OCI-LY1 (cell line): ENCODE results near the gene FCAMR.

Experiments
- H2AFZ ChIP-seq: fragments of 200-600 bp; sonication (generic), shearing (Covaris generic); 2 replicates; pipeline ENCODE4 v1.6.0; 2014; ENCODE audit warnings: antibody characterized with exemption, mild to moderate bottlenecking, low read length
- H3F3A ChIP-seq: fragments of 200-600 bp; sonication (generic), shearing (Covaris generic); 2 replicates; pipeline ENCODE4 v1.6.0; 2014; ENCODE audit warnings: mild to moderate bottlenecking, antibody characterized with exemption, low read length, moderate library complexity; ENCODE audit not compliant: insufficient read depth
- H3K27ac ChIP-seq: fragments of 200-600 bp; sonication (generic); 2 replicates; pipeline ENCODE4 v1.5.1; 2014; ENCODE audit warnings: low read length, mixed run types, mild to moderate bottlenecking, low read depth; ENCODE audit not compliant: poor library complexity, severe bottlenecking
- H3K27me3 ChIP-seq: fragments of 200-600 bp; sonication (generic); 2 replicates; pipeline ENCODE4 v1.6.0; 2014; ENCODE audit warnings: antibody characterized with exemption, mild to moderate bottlenecking, low read length, moderate library complexity; ENCODE audit not compliant: insufficient read depth
- H3K36me3 ChIP-seq: fragments of 200-600 bp; sonication (generic); 2 replicates; pipeline ENCODE4 v1.6.1; 2014; ENCODE audit warnings: mild to moderate bottlenecking, antibody characterized with exemption, low read length, moderate library complexity, mixed read lengths; ENCODE audit not compliant: insufficient read depth
- H3K4me1 ChIP-seq: fragments of 200-600 bp; sonication (generic); 2 replicates; pipeline ENCODE4 v1.5.1; 2014; ENCODE audit warnings: mild to moderate bottlenecking, low read length, moderate library complexity; ENCODE audit not compliant: insufficient read depth, severe bottlenecking
- H3K4me2 ChIP-seq: fragments of 200-600 bp; sonication (generic), shearing (Covaris generic); 2 replicates; pipeline ENCODE4 v1.6.1; 2014; ENCODE audit warnings: low read length
- H3K4me3 ChIP-seq: fragments of 200-600 bp; sonication (generic); 2 replicates; pipeline ENCODE4 v1.5.1; 2014; ENCODE audit warnings: low read length, low read depth, mild to moderate bottlenecking, mixed read lengths; ENCODE audit not compliant: poor library complexity, severe bottlenecking
- H3K79me2 ChIP-seq: fragments of 200-600 bp; shearing (Covaris generic); 2 replicates; pipeline ENCODE4 v1.6.1; 2016; ENCODE audit warnings: mixed run types, low read length, mixed read lengths; ENCODE audit not compliant: insufficient read depth
- H3K9ac ChIP-seq: fragments of 200-600 bp; sonication (generic), shearing (Covaris generic); 2 replicates; pipeline ENCODE4 v1.6.1; 2014; ENCODE audit warnings: mild to moderate bottlenecking, low read length, mixed read lengths
- H3K9me2 ChIP-seq: fragments of 200-600 bp; sonication (generic), shearing (Covaris generic); 2 replicates; pipeline ENCODE4 v1.6.1; 2014; ENCODE audit warnings: low read depth, mild to moderate bottlenecking, low read length, mixed read lengths
- H3K9me3 ChIP-seq: fragments of 200-600 bp; shearing (Covaris generic); 2 replicates; pipeline ENCODE4 v1.6.1; 2014; ENCODE audit warnings: low read length, mixed read lengths
- H4K20me1 ChIP-seq: fragments of 200-600 bp; sonication (generic), shearing (Covaris generic); 2 replicates; pipeline ENCODE4 v1.6.0; 2016; ENCODE audit warnings: mild to moderate bottlenecking, low read length; ENCODE audit not compliant: insufficient read depth
- EZH2 ChIP-seq: fragments of 200-600 bp; sonication (generic), shearing (Covaris generic); IDR thresholded peaks from 2 replicates; pipeline ENCODE4 v1.8.0; 2017; ENCODE audit warnings: borderline replicate concordance, mixed run types, mild to moderate bottlenecking, antibody characterized with exemption, low read length, moderate library complexity, mixed read lengths
- TF ChIP-seq, protein P1 (sequence below): fragments of 200-600 bp; sonication (generic), shearing (Covaris generic); IDR thresholded peaks from 2 replicates; pipeline ENCODE4 v1.5.1; 2017; ENCODE audit warnings: mild to moderate bottlenecking, antibody characterized with exemption, low read length, moderate library complexity, mixed read lengths

Gene FCAMR

DNA sequence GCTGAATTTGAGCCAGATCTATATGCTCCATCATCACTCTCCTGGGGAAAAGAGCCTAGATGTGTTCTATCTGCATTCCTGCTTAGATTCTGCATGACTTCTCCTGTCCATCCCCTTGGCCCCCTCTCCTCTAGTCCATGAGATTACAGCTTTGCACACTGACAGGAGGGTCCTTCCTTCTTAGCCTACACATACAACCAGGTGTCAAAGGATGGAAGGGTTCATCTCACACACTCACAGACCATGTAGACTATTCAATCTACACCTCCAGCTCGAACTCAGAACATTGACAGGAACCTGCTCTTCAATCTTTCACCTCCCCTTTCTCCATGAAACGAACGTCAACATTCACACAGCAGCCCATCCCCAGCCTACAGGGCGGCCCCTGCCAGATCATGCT lies 48.4 kb upstream of the FCAMR start:
- Histone ChIP-seq H3K9me2 (no peaks in the 10 kb centered on the region), H3K9me3 (no peaks in the 10 kb centered on the region), H3K27me3 (no peaks in the 10 kb centered on the region), H3K4me2 (no peak overlapping the region), H4K20me1 (no peaks in the 10 kb centered on the region), H3K36me3 (no peaks in the 10 kb centered on the region), H2AFZ (no peak overlapping the region), H3K27ac (no peak overlapping the region), H3K4me3 (no peak overlapping the region), H3K79me2 (no peaks in the 10 kb centered on the region), H3K9ac (no peak overlapping the region), H3K4me1 (no peaks in the 10 kb centered on the region), H3F3A (no peaks in the 10 kb centered on the region)
- TF ChIP-seq, protein P1, sequence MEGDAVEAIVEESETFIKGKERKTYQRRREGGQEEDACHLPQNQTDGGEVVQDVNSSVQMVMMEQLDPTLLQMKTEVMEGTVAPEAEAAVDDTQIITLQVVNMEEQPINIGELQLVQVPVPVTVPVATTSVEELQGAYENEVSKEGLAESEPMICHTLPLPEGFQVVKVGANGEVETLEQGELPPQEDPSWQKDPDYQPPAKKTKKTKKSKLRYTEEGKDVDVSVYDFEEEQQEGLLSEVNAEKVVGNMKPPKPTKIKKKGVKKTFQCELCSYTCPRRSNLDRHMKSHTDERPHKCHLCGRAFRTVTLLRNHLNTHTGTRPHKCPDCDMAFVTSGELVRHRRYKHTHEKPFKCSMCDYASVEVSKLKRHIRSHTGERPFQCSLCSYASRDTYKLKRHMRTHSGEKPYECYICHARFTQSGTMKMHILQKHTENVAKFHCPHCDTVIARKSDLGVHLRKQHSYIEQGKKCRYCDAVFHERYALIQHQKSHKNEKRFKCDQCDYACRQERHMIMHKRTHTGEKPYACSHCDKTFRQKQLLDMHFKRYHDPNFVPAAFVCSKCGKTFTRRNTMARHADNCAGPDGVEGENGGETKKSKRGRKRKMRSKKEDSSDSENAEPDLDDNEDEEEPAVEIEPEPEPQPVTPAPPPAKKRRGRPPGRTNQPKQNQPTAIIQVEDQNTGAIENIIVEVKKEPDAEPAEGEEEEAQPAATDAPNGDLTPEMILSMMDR, result no peak
- no peak for TF ChIP-seq EZH2

DNA sequence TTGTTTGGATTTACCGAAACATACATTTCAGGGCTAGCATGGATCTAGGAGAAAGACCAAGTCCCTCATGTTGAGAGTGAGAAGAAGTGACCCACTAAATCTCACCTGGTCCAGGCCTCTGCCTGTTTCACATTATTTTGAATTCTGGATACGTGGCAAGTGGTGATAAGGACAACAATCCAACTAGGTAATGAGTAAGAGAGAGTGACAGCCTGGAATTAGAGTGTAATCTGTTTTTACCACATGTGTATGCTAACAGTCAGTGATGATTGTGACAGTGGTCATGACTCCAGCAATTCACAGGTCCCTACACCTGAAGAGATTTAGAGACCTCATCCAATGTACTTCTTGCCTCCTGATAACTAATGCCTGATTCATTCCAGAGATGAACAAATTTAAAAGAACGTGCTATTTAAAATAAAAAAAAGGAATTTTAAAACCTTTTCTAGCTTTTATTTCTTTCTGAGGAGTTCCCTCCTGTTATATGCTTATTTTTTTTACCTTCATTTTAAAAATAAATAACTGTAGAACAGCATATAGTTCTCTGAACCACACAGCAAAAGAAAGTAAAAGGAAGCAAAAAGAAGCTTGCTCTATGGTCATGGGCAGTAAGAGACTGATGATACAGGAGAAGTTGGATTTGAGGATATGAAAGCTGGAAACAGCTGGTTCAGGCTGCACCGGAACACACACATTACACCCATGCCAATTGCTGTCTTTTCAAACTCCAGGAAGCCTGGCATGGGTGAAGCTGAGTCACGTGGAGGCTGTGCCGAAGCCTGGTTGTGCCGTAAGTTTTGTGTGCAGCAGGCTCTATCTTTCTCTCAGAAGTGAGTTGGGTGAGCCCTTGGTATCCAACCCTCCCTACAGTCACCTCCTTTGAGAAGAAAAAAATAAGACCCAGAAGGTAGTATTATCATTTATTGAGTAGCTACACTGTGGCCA lies 47.6 kb upstream of the FCAMR start:
- no peak for TF ChIP-seq EZH2
- TF ChIP-seq, protein P1, result no peak
- H3K4me3 ChIP-seq, result no peak overlapping the region

DNA sequence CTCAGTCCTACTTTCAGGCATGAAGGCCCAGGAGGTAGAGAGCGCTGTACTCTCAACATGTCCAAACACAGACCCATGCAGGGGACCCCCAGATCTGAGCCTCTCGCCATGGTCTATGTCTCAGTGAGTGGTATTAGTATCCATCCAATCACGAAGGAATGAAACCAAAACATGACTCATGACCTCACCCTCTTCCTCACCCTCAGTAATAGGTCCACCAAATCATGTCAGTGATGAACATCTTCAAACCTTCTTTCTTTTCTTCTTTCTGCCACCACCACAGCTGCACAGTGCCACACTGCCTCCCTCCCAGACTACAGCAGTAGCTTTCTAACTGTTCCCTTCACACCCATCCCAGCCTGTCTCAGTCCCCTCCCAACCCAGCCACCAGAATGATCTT lies 45.5 kb upstream of the FCAMR start:
- H3K27me3 ChIP-seq, result no peaks in the 10 kb centered on the region
- TF ChIP-seq, protein P1, result no peak
- TF ChIP-seq EZH2, result no peak
- H2AFZ ChIP-seq, result no peak overlapping the region

More for the DNA sequence above, 47.6 kb upstream of the FCAMR start:
- H3K9ac ChIP-seq, result no peak overlapping the region
- H3K4me2 ChIP-seq, result no peak overlapping the region
- no peak overlapping the region for H2AFZ ChIP-seq
- H3K27ac ChIP-seq, result no peak overlapping the region
- H3K9me2 ChIP-seq, result no peaks in the 10 kb centered on the region
- H3K9me3 ChIP-seq, result no peaks in the 10 kb centered on the region
- H3K4me1 ChIP-seq, result no peaks in the 10 kb centered on the region
- H3K79me2 ChIP-seq, result no peaks in the 10 kb centered on the region
- no peaks in the 10 kb centered on the region for H4K20me1 ChIP-seq
- H3F3A ChIP-seq, result no peaks in the 10 kb centered on the region
- no peaks in the 10 kb centered on the region for H3K36me3 ChIP-seq
- no peaks in the 10 kb centered on the region for H3K27me3 ChIP-seq

More for the DNA sequence above, 45.5 kb upstream of the FCAMR start:
- no peak overlapping the region for H3K4me3 ChIP-seq
- no peaks in the 10 kb centered on the region for H4K20me1 ChIP-seq
- no peaks in the 10 kb centered on the region for H3K9me2 ChIP-seq
- no peaks in the 10 kb centered on the region for H3K36me3 ChIP-seq
- no peak overlapping the region for H3K4me2 ChIP-seq
- no peaks in the 10 kb centered on the region for H3K4me1 ChIP-seq
- H3K9me3 ChIP-seq, result no peaks in the 10 kb centered on the region
- H3F3A ChIP-seq, result no peaks in the 10 kb centered on the region
- H3K27ac ChIP-seq, result no peak overlapping the region
- H3K9ac ChIP-seq, result no peak overlapping the region
- no peaks in the 10 kb centered on the region for H3K79me2 ChIP-seq
